Measurements from ENCODE around the gene GPX7.

GPX7 gene

DNA sequence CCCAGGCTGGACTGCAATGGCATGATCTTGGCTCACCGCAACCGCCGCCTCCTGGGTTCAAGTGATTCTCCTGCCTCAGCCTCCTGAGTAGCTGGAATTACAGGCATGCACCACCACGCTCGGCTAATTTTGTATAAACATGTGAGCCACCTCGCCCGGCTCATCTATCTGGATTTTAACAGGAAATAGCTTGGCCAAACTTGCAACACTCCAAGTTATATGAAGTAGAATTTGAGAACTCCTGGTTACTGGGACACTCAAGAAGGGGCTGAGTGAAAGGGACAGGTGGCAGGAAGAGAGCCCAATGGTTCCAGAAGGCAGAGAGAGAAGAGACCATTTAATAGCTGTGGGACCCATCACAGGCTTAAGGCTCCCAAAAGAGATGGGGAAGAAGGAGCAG lies 2.9 kb upstream of the GPX7 start:
- H3K27me3 ChIP-seq (ENCODE audit: low read length): no peaks in the 10 kb centered on the region

DNA sequence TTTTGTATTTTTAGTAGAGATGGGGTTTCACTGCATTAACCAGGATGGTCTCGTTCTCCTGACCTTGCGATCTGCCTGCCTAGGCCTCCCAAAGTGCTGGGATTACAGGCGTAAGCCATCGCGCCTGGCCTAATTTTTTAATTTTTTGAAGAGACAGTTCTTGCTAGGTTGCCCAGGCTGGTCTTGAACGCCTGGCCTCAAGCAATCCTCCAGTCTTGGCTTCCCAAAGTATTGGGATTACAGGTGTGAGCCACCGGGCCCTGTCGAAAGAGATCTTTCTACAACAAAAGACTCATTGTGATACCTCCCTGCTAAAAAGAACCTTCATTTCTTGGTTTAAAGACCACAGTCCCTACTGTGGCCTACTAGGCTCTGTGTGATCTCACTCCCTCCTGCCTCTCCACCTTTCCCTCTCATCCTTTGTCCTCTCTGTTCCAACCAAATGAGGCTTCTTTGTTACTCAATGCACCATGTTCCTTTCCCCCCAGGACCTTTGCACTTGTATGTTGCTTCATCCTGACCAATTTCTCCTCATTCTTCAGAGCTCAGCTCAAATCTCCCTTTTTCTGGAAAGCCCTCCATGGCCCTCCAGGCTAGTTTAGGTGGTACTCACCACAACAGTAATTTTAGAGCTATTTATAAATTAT lies 1.5 kb upstream of the GPX7 start:
- Histone ChIP-seq H3K9me3 (ENCODE audit: insufficient read depth, low read length) (no peaks in the 10 kb centered on the region), H3K27me3 (ENCODE audit: low read length) (no peaks in the 10 kb centered on the region), H2AFZ (ENCODE audit: low read depth, low read length, severe bottlenecking) (no peak overlapping the region), H3F3A (ENCODE audit: insufficient read depth) (peaks cover 12% of the 10 kb centered on the region; the same call in 1 of the 2 replicates), H3K9me2 (replicated peaks; ENCODE audit: insufficient read depth, low read length) (no peaks in the 10 kb centered on the region), H3K9ac (ENCODE audit: low read length) (no peak overlapping the region), H3K36me3 (ENCODE audit: low read length) (no peaks in the 10 kb centered on the region), H3K4me3 (ENCODE audit: insufficient read depth, low read length, poor library complexity, severe bottlenecking) (no peak overlapping the region), H3K4me2 (ENCODE audit: low read depth, low read length, poor library complexity, severe bottlenecking) (no peak overlapping the region), H4K20me1 (ENCODE audit: low read depth, low read length) (no peaks in the 10 kb centered on the region), H3K79me2 (ENCODE audit: insufficient read depth, low read length) (peaks cover 4% of the 10 kb centered on the region; the same call in 1 of the 2 replicates), H3K27ac (ENCODE audit: low read depth, low read length) (no peak overlapping the region)
- TF ChIP-seq, protein P1, sequence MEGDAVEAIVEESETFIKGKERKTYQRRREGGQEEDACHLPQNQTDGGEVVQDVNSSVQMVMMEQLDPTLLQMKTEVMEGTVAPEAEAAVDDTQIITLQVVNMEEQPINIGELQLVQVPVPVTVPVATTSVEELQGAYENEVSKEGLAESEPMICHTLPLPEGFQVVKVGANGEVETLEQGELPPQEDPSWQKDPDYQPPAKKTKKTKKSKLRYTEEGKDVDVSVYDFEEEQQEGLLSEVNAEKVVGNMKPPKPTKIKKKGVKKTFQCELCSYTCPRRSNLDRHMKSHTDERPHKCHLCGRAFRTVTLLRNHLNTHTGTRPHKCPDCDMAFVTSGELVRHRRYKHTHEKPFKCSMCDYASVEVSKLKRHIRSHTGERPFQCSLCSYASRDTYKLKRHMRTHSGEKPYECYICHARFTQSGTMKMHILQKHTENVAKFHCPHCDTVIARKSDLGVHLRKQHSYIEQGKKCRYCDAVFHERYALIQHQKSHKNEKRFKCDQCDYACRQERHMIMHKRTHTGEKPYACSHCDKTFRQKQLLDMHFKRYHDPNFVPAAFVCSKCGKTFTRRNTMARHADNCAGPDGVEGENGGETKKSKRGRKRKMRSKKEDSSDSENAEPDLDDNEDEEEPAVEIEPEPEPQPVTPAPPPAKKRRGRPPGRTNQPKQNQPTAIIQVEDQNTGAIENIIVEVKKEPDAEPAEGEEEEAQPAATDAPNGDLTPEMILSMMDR (IDR thresholded peaks at IDR 0.05; ENCODE audit: insufficient read depth, low read length, poor library complexity, severe bottlenecking): no peak
- TF ChIP-seq EZH2phosphoT487 (conservative IDR thresholded peaks at IDR 0.05; ENCODE audit: low read length): no peak

More for the DNA sequence above, 2.9 kb upstream of the GPX7 start:
- TF ChIP-seq, protein P1 (IDR thresholded peaks at IDR 0.05; ENCODE audit: insufficient read depth, low read length, poor library complexity, severe bottlenecking): no peak
- TF ChIP-seq EZH2phosphoT487 (conservative IDR thresholded peaks at IDR 0.05; ENCODE audit: low read length): no peak
- no peak overlapping the region for H3K9ac ChIP-seq (ENCODE audit: low read length)
- H4K20me1 ChIP-seq (ENCODE audit: low read depth, low read length): no peaks in the 10 kb centered on the region
- H3K79me2 ChIP-seq (ENCODE audit: insufficient read depth, low read length): peaks cover 4% of the 10 kb centered on the region; the same call in 1 of the 2 replicates
- H3K4me3 ChIP-seq (ENCODE audit: insufficient read depth, low read length, poor library complexity, severe bottlenecking): no peak overlapping the region
- no peaks in the 10 kb centered on the region for H3K36me3 ChIP-seq (ENCODE audit: low read length)
- H3K27ac ChIP-seq (ENCODE audit: low read depth, low read length): no peak overlapping the region
- H3K9me3 ChIP-seq (ENCODE audit: insufficient read depth, low read length): no peaks in the 10 kb centered on the region
- peaks cover 6% of the 10 kb centered on the region; the same call in 1 of the 2 replicates for H3F3A ChIP-seq (ENCODE audit: insufficient read depth)
- no peak overlapping the region for H3K4me2 ChIP-seq (ENCODE audit: low read depth, low read length, poor library complexity, severe bottlenecking)
- no peaks in the 10 kb centered on the region for H3K9me2 ChIP-seq (replicated peaks; ENCODE audit: insufficient read depth, low read length)
- no peak overlapping the region for H2AFZ ChIP-seq (ENCODE audit: low read depth, low read length, severe bottlenecking)

DNA sequence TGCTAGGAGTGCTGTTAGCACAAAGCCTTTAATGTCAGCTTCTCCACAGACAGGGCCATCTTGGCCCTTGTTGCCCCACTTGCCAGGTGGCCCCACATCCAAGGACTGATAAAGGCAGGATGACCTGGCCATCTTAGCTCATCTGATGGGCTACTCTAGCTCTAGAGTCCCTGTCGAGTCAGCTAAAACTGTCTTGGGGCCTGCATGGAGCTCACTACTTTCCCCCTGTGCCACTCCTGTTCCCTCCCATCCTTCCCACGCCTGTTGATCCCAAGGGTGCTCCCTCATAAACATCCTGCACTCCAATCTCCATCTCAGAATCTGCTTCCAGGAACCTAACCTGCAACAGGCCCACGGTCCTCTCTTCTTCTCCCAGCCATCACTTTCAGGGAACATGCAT lies 652 bp upstream of the GPX7 start:
- TF ChIP-seq, protein P1 (IDR thresholded peaks at IDR 0.05; ENCODE audit: insufficient read depth, low read length, poor library complexity, severe bottlenecking): no peak
- TF ChIP-seq EZH2phosphoT487 (conservative IDR thresholded peaks at IDR 0.05; ENCODE audit: low read length): no peak
- H3K27ac ChIP-seq (ENCODE audit: low read depth, low read length): no peak overlapping the region
- H3K9ac ChIP-seq (ENCODE audit: low read length): peak overlapping the region; percentile 57
- peaks cover 13% of the 10 kb centered on the region; the same call in 1 of the 2 replicates for H3F3A ChIP-seq (ENCODE audit: insufficient read depth)
- H3K4me2 ChIP-seq (ENCODE audit: low read depth, low read length, poor library complexity, severe bottlenecking): peak overlapping the region; percentile 53
- no peak overlapping the region for H2AFZ ChIP-seq (ENCODE audit: low read depth, low read length, severe bottlenecking)
- no peak overlapping the region for H3K4me3 ChIP-seq (ENCODE audit: insufficient read depth, low read length, poor library complexity, severe bottlenecking)
- H3K36me3 ChIP-seq (ENCODE audit: low read length): no peaks in the 10 kb centered on the region
- no peaks in the 10 kb centered on the region for H3K9me2 ChIP-seq (replicated peaks; ENCODE audit: insufficient read depth, low read length)
- no peaks in the 10 kb centered on the region for H3K27me3 ChIP-seq (ENCODE audit: low read length)
- no peaks in the 10 kb centered on the region for H4K20me1 ChIP-seq (ENCODE audit: low read depth, low read length)
- peaks cover 4% of the 10 kb centered on the region; the same call in 1 of the 2 replicates for H3K79me2 ChIP-seq (ENCODE audit: insufficient read depth, low read length)
- H3K9me3 ChIP-seq (ENCODE audit: insufficient read depth, low read length): no peaks in the 10 kb centered on the region

Data from SU-DHL-6 (cell line).